COR-L47 (cell line): ENCODE results near the gene INTS6.

Experiments
- DNase-seq: peaks from one replicate; lab custom pipeline; 2025; lab: John Stamatoyannopoulos, UW

The INTS6 gene

GRCh38 chr13:51405176-51405575, 47.7 kb downstream of the INTS6 start:
- DNase-seq = no peak

- DNase-seq = peak; percentile 1
Measured at GRCh38 chr13:51397262-51397941, 55.4 kb downstream of the INTS6 start.

GRCh38 chr13:51396352-51396751, 56.5 kb downstream of the INTS6 start:
- no peak for DNase-seq

DNA sequence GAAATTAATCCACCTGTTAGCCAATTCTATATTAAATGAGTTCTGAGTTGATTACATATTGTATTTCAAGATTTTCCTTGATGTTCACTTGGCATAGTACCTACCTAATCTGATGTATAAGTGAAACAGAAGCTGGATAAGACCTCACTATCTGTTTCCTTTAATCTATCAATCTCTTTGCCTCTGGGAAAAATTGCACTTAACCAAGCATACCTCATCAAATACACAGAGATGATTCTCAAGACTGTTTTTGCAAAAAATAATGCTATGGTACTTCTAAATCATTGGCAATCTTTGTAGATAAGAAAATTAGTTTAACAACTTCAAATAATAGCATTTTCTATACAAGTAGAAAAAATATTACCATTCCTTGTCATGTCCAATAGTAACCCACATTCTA, 58.1 kb downstream of the INTS6 start:
- no peak for DNase-seq

DNA sequence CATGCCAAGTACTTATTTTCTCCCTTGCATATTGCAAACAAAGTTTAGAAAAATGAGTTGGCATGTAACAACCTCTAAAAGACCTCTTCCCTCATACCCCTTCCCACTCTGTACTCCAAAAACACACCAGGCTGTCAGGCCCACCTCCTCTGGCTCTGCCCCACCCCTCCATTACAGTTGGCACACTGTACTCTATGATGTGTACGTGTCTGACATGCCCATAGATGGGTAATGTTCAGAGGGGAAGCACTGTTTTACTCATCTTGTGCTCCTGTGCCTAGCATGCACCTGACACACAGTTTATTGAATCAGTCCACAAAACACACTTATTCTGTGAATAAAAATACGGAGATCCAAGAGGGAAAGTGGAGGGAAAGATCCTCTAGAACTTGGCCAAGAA, 67.7 kb downstream of the INTS6 start:
- no peak for DNase-seq

- no peak for DNase-seq
Measured at GRCh38 chr13:51380269-51380668, 72.6 kb downstream of the INTS6 start.

- DNase-seq = no peak
Measured at GRCh38 chr13:51373451-51373850, 79.4 kb downstream of the INTS6 start.

DNA sequence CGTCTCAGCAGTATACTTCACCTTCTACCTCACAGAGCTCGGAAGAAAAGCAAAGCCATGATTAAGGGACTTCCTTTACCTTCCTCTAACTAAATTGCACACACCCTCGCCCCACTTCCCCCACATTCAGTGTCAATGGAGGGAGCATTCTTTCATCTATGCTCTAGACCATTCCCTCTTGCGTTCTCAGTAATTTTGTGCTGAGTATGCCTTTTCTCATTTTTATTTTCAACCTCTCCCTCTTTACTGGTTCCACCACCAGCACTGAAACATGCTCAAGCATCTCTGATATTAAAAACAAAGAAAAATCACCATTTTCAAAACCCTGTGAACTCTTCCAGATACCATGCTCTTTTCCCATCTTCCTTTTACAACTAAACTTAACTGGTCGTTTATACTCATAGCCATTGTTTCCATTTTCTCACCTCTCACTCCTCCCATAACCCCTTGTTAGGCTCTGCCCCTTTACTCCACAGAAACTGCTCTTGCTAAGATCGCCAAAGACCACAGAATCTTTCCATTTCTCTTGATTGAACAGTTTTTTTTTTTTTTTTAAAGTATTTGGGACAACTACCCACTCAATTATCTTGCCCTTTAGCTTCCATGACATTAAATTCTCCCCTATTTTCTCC, 81.0 kb downstream of the INTS6 start:
- no peak for DNase-seq

DNA sequence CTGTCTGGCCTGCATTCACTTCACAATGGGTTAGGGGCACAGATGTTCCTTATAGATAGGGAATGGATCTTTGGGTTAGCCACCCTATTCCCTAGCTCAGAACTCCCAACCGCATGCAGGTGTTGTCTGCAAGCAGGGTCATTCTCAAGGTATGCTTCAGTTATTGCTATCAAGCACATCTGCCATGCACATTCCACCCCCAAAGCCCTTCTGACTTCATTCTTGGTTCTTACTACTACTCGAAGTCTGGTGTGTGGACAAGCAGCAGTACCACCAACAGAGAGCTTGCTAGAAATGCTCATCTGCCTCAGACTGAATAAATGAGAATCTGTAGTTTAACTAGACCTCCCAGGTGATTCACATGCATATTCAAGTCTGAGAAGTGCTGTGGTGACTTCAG, 82.0 kb downstream of the INTS6 start:
- DNase-seq = no peak

GRCh38 chr13:51370116-51370515, 82.7 kb downstream of the INTS6 start:
- DNase-seq = no peak

DNA sequence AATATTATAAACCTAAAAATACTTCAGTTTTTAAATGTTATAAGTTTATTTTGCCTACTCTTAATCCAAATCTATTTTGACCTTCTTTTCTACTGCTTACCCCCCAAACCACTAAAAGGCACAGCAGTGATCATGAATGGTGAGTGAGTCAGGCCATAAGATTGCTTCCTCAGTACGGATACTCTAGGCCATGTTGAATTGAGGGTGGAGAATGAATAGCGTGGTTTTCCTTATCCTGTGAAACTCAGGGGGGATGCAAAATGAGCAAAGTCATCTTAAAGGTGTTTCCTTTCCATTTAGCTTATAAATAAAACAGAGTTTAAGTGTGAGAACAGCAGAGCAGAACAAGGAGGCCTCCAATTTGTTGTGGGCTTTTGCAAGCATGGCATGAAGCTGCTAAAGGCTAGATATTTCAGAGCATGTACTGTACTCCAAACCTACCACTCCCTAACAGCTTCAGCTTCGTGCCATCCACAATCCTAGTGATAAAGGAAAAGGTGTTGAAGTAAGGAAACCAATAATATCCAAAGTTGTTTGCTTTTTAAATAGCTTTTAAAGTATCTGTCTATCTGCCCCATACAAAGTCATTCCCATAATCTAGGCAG, 88.3 kb downstream of the INTS6 start:
- no peak for DNase-seq

GRCh38 chr13:51363625-51364024, 89.2 kb downstream of the INTS6 start:
- DNase-seq = no peak

- no peak for DNase-seq
Measured at GRCh38 chr13:51361106-51361505, 91.7 kb downstream of the INTS6 start.

- DNase-seq = no peak
Measured at GRCh38 chr13:51360489-51360888, 92.3 kb downstream of the INTS6 start.

GRCh38 chr13:51359352-51359751, 93.5 kb downstream of the INTS6 start:
- DNase-seq = no peak

DNA sequence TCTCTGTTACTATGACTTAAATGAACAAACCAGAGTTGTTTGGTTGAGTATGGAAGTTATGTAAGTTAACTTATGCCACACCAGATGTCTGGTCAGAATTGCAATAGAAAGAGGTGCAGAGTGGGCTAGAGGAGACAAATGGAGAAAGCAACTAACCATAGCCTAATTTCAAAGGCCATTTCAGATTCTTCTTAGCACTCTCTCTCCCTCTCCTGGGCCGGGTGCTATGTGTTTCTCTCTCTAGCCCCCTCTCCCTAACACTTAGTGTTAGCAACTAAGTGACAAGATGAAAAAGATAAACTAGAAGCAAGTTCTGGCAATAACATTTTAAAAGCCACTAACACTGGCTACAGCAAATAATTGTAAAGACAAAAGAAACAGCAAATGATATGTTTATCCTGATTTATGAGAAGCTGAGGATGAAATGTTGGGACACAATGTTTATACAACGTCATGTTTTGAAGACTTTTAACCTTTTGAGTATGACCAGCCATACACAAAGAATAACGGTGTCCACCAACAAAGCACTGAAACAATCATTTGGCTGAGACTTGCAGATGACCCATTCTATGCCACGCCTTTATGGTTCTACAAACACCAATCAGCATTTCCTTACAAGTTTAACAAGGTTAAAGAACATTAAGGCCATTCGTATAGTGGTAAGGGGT, 94.8 kb downstream of the INTS6 start:
- no peak for DNase-seq

DNA sequence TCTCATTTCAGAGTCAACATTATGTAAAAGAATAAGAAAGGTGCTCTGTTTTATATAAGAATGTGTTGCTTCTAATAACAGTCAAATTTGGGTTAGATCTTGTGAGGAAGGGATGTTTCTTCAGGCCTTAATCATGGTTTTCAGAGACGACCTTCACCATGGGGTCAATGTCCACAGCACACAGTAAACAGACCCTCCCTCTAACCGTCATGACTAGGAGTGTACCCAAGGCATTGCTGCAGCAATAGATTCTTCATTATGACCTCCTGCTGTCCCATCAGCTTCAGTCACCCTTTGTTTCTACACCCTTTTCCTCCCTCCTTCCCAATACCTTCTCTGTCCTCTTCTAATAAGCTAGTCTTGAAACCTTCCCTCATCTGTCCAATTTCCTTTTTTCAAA, 97.6 kb downstream of the INTS6 start:
- DNase-seq = no peak

DNA sequence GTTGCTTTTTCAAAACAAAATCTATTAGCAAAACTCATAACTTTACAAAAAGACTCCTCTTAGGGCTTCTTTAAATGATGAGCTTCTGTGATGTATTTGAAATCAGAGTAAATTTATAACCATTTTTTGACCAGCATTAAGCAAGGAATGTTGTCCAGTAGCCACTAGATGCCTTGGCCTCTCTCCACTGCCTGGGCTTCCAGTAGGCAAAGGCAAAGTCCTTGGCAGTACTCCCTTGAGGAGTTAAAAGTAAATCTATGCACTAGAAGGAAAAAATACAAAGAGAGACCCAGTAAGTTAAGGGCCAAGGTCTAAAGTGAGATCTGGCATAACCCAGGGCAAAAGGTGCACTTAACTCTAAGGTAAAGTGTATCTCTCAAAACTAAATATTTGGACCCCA, 103.8 kb downstream of the INTS6 start:
- no peak for DNase-seq

DNA sequence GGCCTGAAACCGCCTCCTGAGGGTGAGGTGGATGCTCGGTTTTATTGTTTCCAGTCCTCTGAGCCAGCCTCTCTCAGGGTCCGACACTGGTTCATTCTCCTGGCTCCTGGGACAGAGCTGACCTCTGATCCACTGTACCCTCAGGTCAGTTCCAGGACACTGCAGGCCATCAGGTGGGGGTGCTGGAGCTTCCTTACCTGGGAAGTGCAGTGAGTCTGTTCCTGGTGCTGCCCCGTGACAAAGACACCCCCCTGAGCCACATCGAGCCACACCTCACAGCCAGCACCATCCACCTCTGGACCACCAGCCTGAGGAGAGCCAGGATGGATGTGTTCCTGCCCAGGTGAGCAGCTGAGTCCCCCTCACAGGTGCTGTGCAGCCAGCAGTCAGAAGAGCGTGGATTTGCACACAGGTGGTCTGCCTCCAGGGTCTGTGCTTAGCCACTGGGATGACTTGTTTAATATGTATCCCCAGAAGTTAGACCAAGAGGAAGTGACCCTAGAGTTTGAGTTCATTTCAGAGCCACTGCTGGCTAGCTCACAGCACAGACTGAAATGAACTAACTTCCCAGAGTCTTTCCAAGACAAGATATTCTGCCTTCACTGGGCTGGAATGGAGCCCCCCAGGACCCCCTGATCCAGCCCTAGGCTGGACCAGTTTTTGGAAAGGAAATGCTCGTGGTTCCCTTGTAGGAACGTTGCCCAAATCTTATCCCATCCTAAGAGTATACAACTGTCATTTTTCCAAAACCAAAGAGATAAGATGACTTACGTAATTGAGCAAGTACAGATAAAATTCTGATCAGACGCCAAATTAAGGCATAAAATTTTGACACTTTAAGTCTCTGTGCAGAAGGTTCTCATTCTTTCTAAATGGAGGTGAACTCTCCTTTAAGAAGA, 104.5 kb downstream of the INTS6 start:
- DNase-seq = no peak

GRCh38 chr13:51347099-51347498, 105.7 kb downstream of the INTS6 start:
- DNase-seq = no peak

- no peak for DNase-seq
Measured at GRCh38 chr13:51346397-51346796, 106.4 kb downstream of the INTS6 start.

DNA sequence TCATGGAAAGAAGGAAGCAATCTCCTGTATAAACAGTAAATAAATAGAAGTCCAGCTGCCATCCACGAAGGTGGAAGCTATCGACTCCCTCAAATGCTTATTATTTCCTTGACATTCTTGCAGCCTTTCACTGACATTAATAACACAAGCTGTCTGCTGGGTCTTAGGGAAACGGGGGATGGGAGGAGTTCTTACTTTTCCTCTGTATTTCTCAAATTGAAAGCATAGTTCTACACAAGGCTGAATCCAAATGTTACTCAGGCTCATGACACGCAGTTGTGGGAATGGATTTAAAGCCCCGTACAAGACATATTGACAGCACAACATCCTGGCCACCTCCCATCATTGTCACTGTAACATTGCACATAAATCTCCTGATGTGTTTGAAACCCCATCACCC, 109.4 kb downstream of the INTS6 start:
- DNase-seq = no peak
